C4-2B (cell line): ENCODE results near the gene LRRTM2.

ENCODE experiments used
- ZFX ChIP-seq: fragments of 450-650 bp; IDR thresholded peaks from 2 replicates; pipeline ENCODE4 v1.6.1; 2017
- TF ChIP-seq, protein P1 (sequence below): fragments of 450-650 bp; conservative IDR thresholded peaks from 2 replicates; pipeline ENCODE4 v1.5.1; 2017; ENCODE audit warnings: mild to moderate bottlenecking

DNA sequence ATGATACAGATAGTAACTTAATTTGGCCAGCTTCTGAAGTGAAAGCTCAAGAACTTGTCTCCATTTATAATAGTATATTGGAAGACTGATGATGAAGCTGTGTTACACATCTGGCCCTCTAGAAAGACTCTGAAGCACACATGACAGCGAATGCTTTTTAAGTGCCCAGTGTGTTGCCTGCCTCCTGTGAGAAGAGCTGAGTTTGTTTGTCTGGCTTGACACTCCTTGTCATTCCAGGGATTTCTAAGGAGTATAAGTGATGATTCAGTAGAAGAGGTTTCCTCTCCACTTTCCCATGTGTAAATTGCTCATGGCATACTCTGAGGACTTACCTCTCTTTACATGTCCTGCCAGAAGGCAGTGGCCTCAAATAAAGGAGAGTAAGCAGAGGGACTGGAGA is 30.4 kb upstream of the LRRTM2 start:
- TF ChIP-seq, protein P1, sequence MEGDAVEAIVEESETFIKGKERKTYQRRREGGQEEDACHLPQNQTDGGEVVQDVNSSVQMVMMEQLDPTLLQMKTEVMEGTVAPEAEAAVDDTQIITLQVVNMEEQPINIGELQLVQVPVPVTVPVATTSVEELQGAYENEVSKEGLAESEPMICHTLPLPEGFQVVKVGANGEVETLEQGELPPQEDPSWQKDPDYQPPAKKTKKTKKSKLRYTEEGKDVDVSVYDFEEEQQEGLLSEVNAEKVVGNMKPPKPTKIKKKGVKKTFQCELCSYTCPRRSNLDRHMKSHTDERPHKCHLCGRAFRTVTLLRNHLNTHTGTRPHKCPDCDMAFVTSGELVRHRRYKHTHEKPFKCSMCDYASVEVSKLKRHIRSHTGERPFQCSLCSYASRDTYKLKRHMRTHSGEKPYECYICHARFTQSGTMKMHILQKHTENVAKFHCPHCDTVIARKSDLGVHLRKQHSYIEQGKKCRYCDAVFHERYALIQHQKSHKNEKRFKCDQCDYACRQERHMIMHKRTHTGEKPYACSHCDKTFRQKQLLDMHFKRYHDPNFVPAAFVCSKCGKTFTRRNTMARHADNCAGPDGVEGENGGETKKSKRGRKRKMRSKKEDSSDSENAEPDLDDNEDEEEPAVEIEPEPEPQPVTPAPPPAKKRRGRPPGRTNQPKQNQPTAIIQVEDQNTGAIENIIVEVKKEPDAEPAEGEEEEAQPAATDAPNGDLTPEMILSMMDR, result no peak
- no peak for TF ChIP-seq ZFX
